PC-3 (cell line): Measurements from ENCODE around the gene SCARB2. TPM values are rescaled to one million over a fixed set of nuclear protein-coding genes. Genes with fewer than 3 reads are reported as not detected.

Experiments
- ATAC-seq: fragments of 200-7000 bp; cut with Tn5 transposase; 2 replicates; pipeline ENCODE4 v1.9.1; 2020; ENCODE audit warnings: mild to moderate bottlenecking, moderate library complexity
- BruUV-seq: library from RNA; stranded (reverse); fragments of 400-500 nt; replicated peaks from 2 replicates; lab custom pipeline; 2021; lab: Mats Ljungman, UMichigan
- CTCF ChIA-PET: fragments of 300-600 bp; sonication (Branson Sonifier 250); formaldehyde crosslinking; loops from one replicate; lab custom pipeline; 2022; ENCODE audit warnings: antibody characterized with exemption; lab: Charles Lee
- POLR2A ChIA-PET: fragments of 300-600 bp; sonication (Branson Sonifier 250); formaldehyde crosslinking; loops from one replicate; lab custom pipeline; 2022; ENCODE audit warnings: antibody characterized with exemption; ENCODE audit not compliant: unreplicated experiment; lab: Charles Lee
- DNase-seq: peaks from one replicate; pipeline ENCODE4 v3.0.0-alpha.2; 2015
- H2AFZ ChIP-seq: fragments of 300-600 bp; sonication (generic); 2 replicates; pipeline ENCODE4 v1.6.0; 2016; ENCODE audit warnings: antibody characterized with exemption, low read length
- H3F3A ChIP-seq: fragments of 300-600 bp; sonication (generic); one replicate; pipeline ENCODE4 v1.6.0; 2017; ENCODE audit warnings: antibody characterized with exemption, low read length, control low read depth, mild to moderate bottlenecking; ENCODE audit not compliant: unreplicated experiment
- H3K27ac ChIP-seq: fragments of 300-600 bp; sonication (generic); 2 replicates; pipeline ENCODE4 v1.5.1; 2016; ENCODE audit warnings: mild to moderate bottlenecking, low read length
- H3K27me3 ChIP-seq: fragments of 300-600 bp; sonication (generic); 2 replicates; pipeline ENCODE4 v1.6.1; 2016; ENCODE audit warnings: low read length, mixed read lengths
- H3K36me3 ChIP-seq: fragments of 300-600 bp; sonication (generic); 2 replicates; pipeline ENCODE4 v1.6.1; 2016; ENCODE audit warnings: low read depth, mixed run types, low read length, mixed read lengths
- H3K4me1 ChIP-seq: fragments of 300-600 bp; sonication (generic); 2 replicates; pipeline ENCODE4 v1.5.1; 2016; ENCODE audit warnings: low read length; ENCODE audit not compliant: insufficient read depth
- H3K4me2 ChIP-seq: fragments of 300-600 bp; sonication (generic); 2 replicates; pipeline ENCODE4 v1.6.0; 2016; ENCODE audit warnings: low read length
- H3K4me3 ChIP-seq: fragments of 300-600 bp; sonication (generic); 2 replicates; pipeline ENCODE4 v1.5.1; 2016; ENCODE audit warnings: mild to moderate bottlenecking, low read length, mixed read lengths
- H3K79me2 ChIP-seq: fragments of 300-600 bp; sonication (generic); 2 replicates; pipeline ENCODE4 v1.6.1; 2017; ENCODE audit warnings: low read length, mixed read lengths
- H3K9ac ChIP-seq: fragments of 300-600 bp; sonication (generic); 2 replicates; pipeline ENCODE4 v1.6.0; 2016; ENCODE audit warnings: mild to moderate bottlenecking, low read length
- H3K9me2 ChIP-seq: fragments of 300-600 bp; sonication (generic); replicated peaks from 2 replicates; pipeline ENCODE4 v1.6.1; 2016; ENCODE audit warnings: mixed run types, low read length, mixed read lengths
- H3K9me3 ChIP-seq: fragments of 300-600 bp; sonication (generic); 2 replicates; pipeline ENCODE4 v1.6.1; 2016; ENCODE audit warnings: low read length, mixed read lengths
- H4K20me1 ChIP-seq: fragments of 300-600 bp; sonication (generic); 2 replicates; pipeline ENCODE4 v1.6.1; 2016; ENCODE audit warnings: low read length, mixed read lengths
- EZH2 ChIP-seq: fragments of 300-600 bp; sonication (generic); IDR thresholded peaks from one replicate; pipeline ENCODE4 v1.6.1; 2017; ENCODE audit warnings: antibody characterized with exemption, mild to moderate bottlenecking, low read length; ENCODE audit not compliant: unreplicated experiment
- EZH2phosphoT487 ChIP-seq: fragments of 300-600 bp; sonication (generic); IDR thresholded peaks from 2 replicates; pipeline ENCODE4 v1.6.1; 2018; ENCODE audit warnings: mild to moderate bottlenecking, antibody characterized with exemption, low read length, borderline replicate concordance
- intact Hi-C: fragments of 100-400 bp; cut with micrococcal nuclease; formaldehyde crosslinking; loops from 2 replicates; pipeline ENCODE4 v1.9.0; 2023
- total RNA-seq: library from RNA; depleted of rRNA; stranded (reverse); fragments of >200 nt; gene quantifications from 2 replicates; pipeline ENCODE4 v1.2.3, GENCODE V29; 2014
- TF ChIP-seq, protein P1 (sequence below): fragments of 300-600 bp; sonication (generic); conservative IDR thresholded peaks from 2 replicates; pipeline ENCODE4 v1.5.1; 2017; ENCODE audit warnings: antibody characterized with exemption, low read depth, mild to moderate bottlenecking, low read length

Gene SCARB2
- total RNA-seq, 1 experiment from 2014 or later, result 56.3 TPM

DNA sequence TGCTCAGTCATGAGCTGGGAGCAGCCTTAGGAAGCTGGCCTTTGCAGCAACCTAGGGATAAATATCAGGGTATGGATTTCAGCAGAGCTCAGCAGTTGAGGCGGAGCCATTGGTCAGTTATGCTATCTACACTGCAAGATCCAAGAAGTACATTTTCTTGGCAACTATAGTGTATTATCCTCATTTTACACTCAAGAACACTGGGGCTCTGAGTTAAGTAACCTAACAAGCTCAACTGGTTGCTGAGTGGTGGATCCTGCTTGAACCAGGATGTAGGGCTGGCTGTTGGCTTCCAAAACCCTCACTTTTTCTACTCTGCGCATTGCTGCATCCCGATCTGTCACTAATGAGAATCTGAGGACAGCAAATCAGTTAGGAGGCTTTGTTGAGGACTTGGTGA, 1.5 kb upstream of the SCARB2 start:
- peak overlapping the region; percentile 99 for H3K4me2 ChIP-seq
- intact Hi-C loops, result loop anchor here (10.0 kb wide), 1 partner anchor 90 kb away; the partner anchor contains the start of gene STBD1
- no peaks in the 10 kb centered on the region for H3K27me3 ChIP-seq
- H3F3A ChIP-seq, result no peaks in the 10 kb centered on the region
- no peak overlapping the region for H3K27ac ChIP-seq
- ChIA-PET POLR2A (interaction anchor here (0.5 kb wide), 1 partner anchor 91 kb away, joined by 3 read pairs; no protein-coding TSS in a partner anchor), CTCF (no interaction called here)
- H4K20me1 ChIP-seq, result 0 out of 2 replicates have a peak, but pooled peaks cover 7% of the 10 kb centered on the region
- DNase-seq (peak; percentile 22), ATAC-seq (no peak)
- H3K79me2 ChIP-seq, result peaks cover 35% of the 10 kb centered on the region
- H3K36me3 ChIP-seq, result no peaks in the 10 kb centered on the region
- no peak overlapping the region; the same call in 1 of the 2 replicates for H3K4me3 ChIP-seq
- H3K9ac ChIP-seq, result no peak overlapping the region
- peaks cover 56% of the 10 kb centered on the region for H3K4me1 ChIP-seq
- no peak for TF ChIP-seq EZH2phosphoT487
- TF ChIP-seq, protein P1, sequence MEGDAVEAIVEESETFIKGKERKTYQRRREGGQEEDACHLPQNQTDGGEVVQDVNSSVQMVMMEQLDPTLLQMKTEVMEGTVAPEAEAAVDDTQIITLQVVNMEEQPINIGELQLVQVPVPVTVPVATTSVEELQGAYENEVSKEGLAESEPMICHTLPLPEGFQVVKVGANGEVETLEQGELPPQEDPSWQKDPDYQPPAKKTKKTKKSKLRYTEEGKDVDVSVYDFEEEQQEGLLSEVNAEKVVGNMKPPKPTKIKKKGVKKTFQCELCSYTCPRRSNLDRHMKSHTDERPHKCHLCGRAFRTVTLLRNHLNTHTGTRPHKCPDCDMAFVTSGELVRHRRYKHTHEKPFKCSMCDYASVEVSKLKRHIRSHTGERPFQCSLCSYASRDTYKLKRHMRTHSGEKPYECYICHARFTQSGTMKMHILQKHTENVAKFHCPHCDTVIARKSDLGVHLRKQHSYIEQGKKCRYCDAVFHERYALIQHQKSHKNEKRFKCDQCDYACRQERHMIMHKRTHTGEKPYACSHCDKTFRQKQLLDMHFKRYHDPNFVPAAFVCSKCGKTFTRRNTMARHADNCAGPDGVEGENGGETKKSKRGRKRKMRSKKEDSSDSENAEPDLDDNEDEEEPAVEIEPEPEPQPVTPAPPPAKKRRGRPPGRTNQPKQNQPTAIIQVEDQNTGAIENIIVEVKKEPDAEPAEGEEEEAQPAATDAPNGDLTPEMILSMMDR, result no peak
- no peak for TF ChIP-seq EZH2
- H3K9me3 ChIP-seq, result no peaks in the 10 kb centered on the region
- no peak overlapping the region for H2AFZ ChIP-seq
- no peaks in the 10 kb centered on the region for H3K9me2 ChIP-seq
- no TSS peak for BruUV-seq

DNA sequence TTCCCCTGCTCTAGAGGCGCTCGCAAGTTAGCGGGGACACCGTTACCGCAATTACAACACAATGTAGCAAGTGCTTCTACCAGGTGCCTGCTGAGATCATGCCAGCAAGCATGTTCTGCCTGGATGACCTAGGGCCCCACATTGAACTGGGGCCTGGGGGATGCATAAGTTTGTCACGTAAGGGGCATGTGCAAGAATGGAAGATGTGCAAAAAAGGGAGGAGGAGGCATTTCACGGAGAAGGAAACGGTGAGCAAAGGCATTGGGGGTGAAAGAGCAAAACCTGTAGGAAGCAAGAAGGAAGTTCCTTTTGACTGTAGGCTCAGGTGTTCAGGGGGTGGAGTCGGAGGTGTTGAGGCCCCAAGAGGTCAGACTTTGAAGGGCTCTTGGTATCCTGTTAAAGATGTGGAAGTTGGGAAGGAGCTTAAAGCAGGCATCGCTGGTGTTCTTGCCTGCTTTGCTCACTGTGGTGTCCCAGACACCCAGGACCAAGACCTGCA, 602 bp upstream of the SCARB2 start:
- H3K4me3 ChIP-seq, result peak overlapping the region; percentile 90
- no peaks in the 10 kb centered on the region for H3K9me2 ChIP-seq
- DNase-seq (peak; percentile 12), ATAC-seq (no peak)
- TF ChIP-seq, protein P1, result no peak
- TF ChIP-seq EZH2phosphoT487 (no peak), EZH2 (no peak)
- peaks cover 50% of the 10 kb centered on the region for H3K4me1 ChIP-seq
- peak overlapping the region; percentile 74 for H3K27ac ChIP-seq
- CTCF ChIA-PET, result no interaction called here
- H4K20me1 ChIP-seq, result 0 out of 2 replicates have a peak, but pooled peaks cover 7% of the 10 kb centered on the region
- intact Hi-C loops, result loop anchor here (10.0 kb wide), 1 partner anchor 91 kb away; the partner anchor contains the start of gene STBD1
- H3F3A ChIP-seq, result no peaks in the 10 kb centered on the region
- H3K9me3 ChIP-seq, result no peaks in the 10 kb centered on the region
- H3K9ac ChIP-seq, result peak overlapping the region; percentile 82
- POLR2A ChIA-PET, result no interaction called here
- peaks cover 43% of the 10 kb centered on the region for H3K79me2 ChIP-seq
- BruUV-seq, result TSS peak; percentile 76
- no peaks in the 10 kb centered on the region for H3K36me3 ChIP-seq
- peak overlapping the region; percentile 97 for H2AFZ ChIP-seq
- no peaks in the 10 kb centered on the region for H3K27me3 ChIP-seq
- peak overlapping the region; percentile 99 for H3K4me2 ChIP-seq

DNA sequence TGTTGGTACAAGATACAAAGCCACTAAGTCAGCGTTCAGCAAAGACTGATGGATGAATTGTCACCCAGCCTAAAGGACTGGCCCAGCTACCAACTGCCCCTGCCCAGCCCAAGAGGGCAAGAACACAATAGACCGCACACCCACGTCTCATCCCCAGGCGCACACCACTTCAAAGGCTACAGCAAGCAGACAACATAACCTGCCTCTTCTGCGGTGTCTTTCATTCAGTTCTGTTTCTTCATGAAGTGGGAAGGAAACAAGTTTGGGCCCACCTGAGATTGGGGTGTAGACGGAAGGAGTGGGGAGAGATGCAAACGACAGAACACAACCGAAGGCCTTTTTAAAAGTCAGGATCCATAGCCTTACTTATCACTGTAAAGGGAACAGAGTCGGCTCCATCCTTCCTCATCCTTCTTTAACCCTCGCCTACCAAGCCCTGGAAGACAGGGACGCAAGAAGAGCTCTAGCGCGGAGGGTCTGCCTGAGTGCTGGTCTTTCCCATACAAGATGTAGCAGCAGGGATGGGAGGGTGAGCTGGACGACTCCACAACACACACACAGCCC, 691 bp downstream of the SCARB2 start:
- H3K27me3 ChIP-seq, result no peaks in the 10 kb centered on the region
- H3K9me3 ChIP-seq, result no peaks in the 10 kb centered on the region
- no peak for TF ChIP-seq EZH2phosphoT487
- no peak for TF ChIP-seq EZH2
- TF ChIP-seq, protein P1, result no peak
- H2AFZ ChIP-seq, result peak overlapping the region; percentile 57
- H4K20me1 ChIP-seq, result 0 out of 2 replicates have a peak, but pooled peaks cover 7% of the 10 kb centered on the region
- ChIA-PET CTCF (no interaction called here), POLR2A (no interaction called here)
- peak overlapping the region; percentile 74 for H3K27ac ChIP-seq
- BruUV-seq, result TSS peak; percentile 43
- H3K9ac ChIP-seq, result peak overlapping the region; percentile 82
- H3K79me2 ChIP-seq, result peaks cover 54% of the 10 kb centered on the region
- H3F3A ChIP-seq, result no peaks in the 10 kb centered on the region
- no peaks in the 10 kb centered on the region for H3K36me3 ChIP-seq
- ATAC-seq (peak; percentile 27; the same call in 1 of the 2 replicates), DNase-seq (peak; percentile 6)
- H3K4me2 ChIP-seq, result peak overlapping the region; percentile 99
- H3K9me2 ChIP-seq, result no peaks in the 10 kb centered on the region
- peak overlapping the region; percentile 90 for H3K4me3 ChIP-seq
- H3K4me1 ChIP-seq, result peaks cover 58% of the 10 kb centered on the region
- intact Hi-C loops, result loop anchor here (2.0 to 10.0 kb wide), 2 partner anchors 20 to 92 kb away; partner anchors contain the start of gene STBD1
